Ascending aorta (tissue), 2 donors: ENCODE data around the gene SHQ1. TPM values are rescaled to one million over a fixed set of nuclear protein-coding genes. Genes with fewer than 3 reads are reported as not detected.

ENCODE experiments used
- DNase-seq, 2 donors: peaks; one replicate each; pipeline ENCODE4 v3.0.0-alpha.2; 2019; ENCODE audit warnings: low spot score in 2 of 2
- H3K27ac ChIP-seq, 2 donors: fragments of 200-600 bp; sonication (generic); one replicate each; pipeline ENCODE4 v1.5.1; 2016 to 2017; ENCODE audit warnings: mild to moderate bottlenecking in 1 of 2
- H3K27me3 ChIP-seq: fragments of 200-600 bp; sonication (generic); one replicate; pipeline ENCODE4 v1.5.1; 2017
- H3K36me3 ChIP-seq, 2 donors: fragments of 200-600 bp; sonication (generic); one replicate each; pipeline ENCODE4 v1.5.1; 2016
- H3K4me1 ChIP-seq, 2 donors: fragments of 200-600 bp; sonication (generic); one replicate each; pipeline ENCODE4 v1.5.1; 2016 to 2017; ENCODE audit warnings: mild to moderate bottlenecking in 1 of 2
- H3K4me3 ChIP-seq, 2 donors: fragments of 200-600 bp; sonication (generic); one replicate each; pipeline ENCODE4 v1.5.1; 2016 to 2017; ENCODE audit warnings: mild to moderate bottlenecking in 1 of 2
- H3K9me3 ChIP-seq, 2 donors: fragments of 200-600 bp; sonication (generic); one replicate each; pipeline ENCODE4 v1.5.1; 2016
- intact Hi-C: fragments of 100-400 bp; cut with DNase I; formaldehyde crosslinking; loops from one replicate; pipeline ENCODE4 v1.15.1; 2023
- total RNA-seq: library from RNA; depleted of rRNA; stranded (reverse); fragments of >200 nt; gene quantifications from one replicate; pipeline ENCODE4 v1.1.0, GENCODE V29; 2016
- TF ChIP-seq, protein P1 (sequence below), 3 experiments: fragments of 200-600 bp in 2 of 3; fragments of 450-650 bp in 1 of 3; sonication (generic) in 2 of 3; IDR thresholded peaks; one replicate each; pipeline ENCODE4 v1.5.1; 2016 to 2019; ENCODE audit warnings: antibody characterized with exemption in 3 of 3, mild to moderate bottlenecking in 1 of 3, moderate library complexity in 1 of 3

SHQ1 gene
- total RNA-seq, 1 donor from 2014 or later = 4.2 TPM

DNA sequence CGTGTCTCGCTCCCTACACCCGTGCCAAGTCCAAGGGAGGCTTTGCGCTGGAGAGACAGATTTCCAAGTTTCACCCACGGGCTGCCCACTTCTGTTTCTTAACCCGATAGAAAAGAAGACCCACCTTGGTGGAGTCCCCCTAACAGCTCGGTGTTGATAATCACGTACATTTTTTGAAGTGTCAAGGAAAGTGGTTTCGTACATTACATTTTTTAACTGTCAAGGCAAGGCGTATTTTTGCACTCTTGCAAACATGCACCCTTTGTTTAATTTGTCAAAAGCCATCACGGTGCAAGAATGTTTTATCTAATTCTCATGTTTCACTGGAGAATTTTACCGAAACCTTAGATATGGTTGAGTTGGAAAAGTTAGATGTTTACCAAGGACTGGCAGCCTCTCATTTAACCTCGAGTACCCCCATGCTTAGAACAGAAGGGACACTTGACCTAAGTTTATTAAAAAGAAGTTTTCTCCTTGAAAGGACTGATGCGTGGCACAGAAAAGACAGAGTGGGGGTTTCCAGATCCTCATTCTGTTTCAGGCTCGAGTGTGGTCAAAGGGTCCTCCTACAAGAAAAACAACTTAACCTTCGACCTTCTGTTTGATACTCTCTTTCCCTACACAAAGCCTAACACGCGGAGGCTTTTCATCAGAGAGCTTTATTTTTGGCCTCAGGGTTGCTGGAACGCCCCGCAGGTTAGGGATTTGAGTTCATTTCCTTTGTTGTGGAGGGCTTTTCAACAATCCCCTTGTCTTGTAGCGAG lies 40.5 kb upstream of the SHQ1 start:
- DNase-seq = no peak
- intact Hi-C loops = loop anchor here (1.0 to 2.0 kb wide), 3 partner anchors 20 to 108 kb away; partner anchors contain the start of gene PPP4R2
- Histone ChIP-seq H3K27me3 (no peaks in the 10 kb centered on the region), H3K36me3 (no peaks in the 10 kb centered on the region), H3K4me3 (peak overlapping the region; percentile 54 to 80), H3K27ac (peak overlapping the region; percentile 60 to 89), H3K9me3 (no peaks in the 10 kb centered on the region), H3K4me1 (peaks cover 3 to 6% of the 10 kb centered on the region in 2 donors)
- TF ChIP-seq, protein P1, sequence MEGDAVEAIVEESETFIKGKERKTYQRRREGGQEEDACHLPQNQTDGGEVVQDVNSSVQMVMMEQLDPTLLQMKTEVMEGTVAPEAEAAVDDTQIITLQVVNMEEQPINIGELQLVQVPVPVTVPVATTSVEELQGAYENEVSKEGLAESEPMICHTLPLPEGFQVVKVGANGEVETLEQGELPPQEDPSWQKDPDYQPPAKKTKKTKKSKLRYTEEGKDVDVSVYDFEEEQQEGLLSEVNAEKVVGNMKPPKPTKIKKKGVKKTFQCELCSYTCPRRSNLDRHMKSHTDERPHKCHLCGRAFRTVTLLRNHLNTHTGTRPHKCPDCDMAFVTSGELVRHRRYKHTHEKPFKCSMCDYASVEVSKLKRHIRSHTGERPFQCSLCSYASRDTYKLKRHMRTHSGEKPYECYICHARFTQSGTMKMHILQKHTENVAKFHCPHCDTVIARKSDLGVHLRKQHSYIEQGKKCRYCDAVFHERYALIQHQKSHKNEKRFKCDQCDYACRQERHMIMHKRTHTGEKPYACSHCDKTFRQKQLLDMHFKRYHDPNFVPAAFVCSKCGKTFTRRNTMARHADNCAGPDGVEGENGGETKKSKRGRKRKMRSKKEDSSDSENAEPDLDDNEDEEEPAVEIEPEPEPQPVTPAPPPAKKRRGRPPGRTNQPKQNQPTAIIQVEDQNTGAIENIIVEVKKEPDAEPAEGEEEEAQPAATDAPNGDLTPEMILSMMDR (IDR thresholded peaks at IDR 0.05) = peak in 1 of 3 experiments; percentile 2

- Histone ChIP-seq H3K9me3 (no peaks in the 10 kb centered on the region), H3K36me3 (no peaks in the 10 kb centered on the region), H3K27me3 (no peaks in the 10 kb centered on the region), H3K4me3 (peak within 1 kb of the TSS; percentile 54 to 80), H3K4me1 (peaks cover 3% of the 10 kb centered on the region in 2 donors), H3K27ac (peak within 1 kb of the TSS; percentile 60 to 89)
- peak in 1 of 2 donors; percentile 78 for DNase-seq
- TF ChIP-seq, protein P1 (IDR thresholded peaks at IDR 0.05) = peak in 2 of 3 experiments; percentile 3 to 29
- intact Hi-C loops = loop anchor here (1.0 to 2.0 kb wide), 4 partner anchors 20 to 109 kb away; partner anchors contain the start of genes PPP4R2 and SHQ1
These were observed 39.7 kb upstream of the SHQ1 start, which contains the start of gene GXYLT2 for GRCh38 chr3:72887705-72888545. Gene GXYLT2 (plus strand): TSS chr3:72888046. CDS start chr3:72888234, 188 bp downstream.

GRCh38 chr3:72887343-72887704 lies 39.1 kb upstream of the SHQ1 start:
- intact Hi-C loops = loop anchor here (2.0 kb wide), 1 partner anchor 39 kb away; the partner anchor contains the start of gene SHQ1
- peak overlapping the region; percentile 32 to 52 for H3K27ac ChIP-seq
- TF ChIP-seq, protein P1 (IDR thresholded peaks at IDR 0.05) = no peak
- peak overlapping the region; percentile 51 to 80 for H3K4me3 ChIP-seq
- no peaks in the 10 kb centered on the region for H3K9me3 ChIP-seq
- H3K27me3 ChIP-seq = no peaks in the 10 kb centered on the region
- DNase-seq = no peak
- peaks cover 2 to 3% of the 10 kb centered on the region in 2 donors for H3K4me1 ChIP-seq
- H3K36me3 ChIP-seq = no peaks in the 10 kb centered on the region

GRCh38 chr3:72872183-72872582 lies 23.9 kb upstream of the SHQ1 start:
- intact Hi-C loops = no loop called here
- H3K27me3 ChIP-seq = no peaks in the 10 kb centered on the region
- no peak overlapping the region for H3K27ac ChIP-seq
- no peak overlapping the region for H3K4me3 ChIP-seq
- no peaks in the 10 kb centered on the region for H3K36me3 ChIP-seq
- no peak for DNase-seq
- TF ChIP-seq, protein P1 (IDR thresholded peaks at IDR 0.05) = no peak
- H3K9me3 ChIP-seq = no peaks in the 10 kb centered on the region
- no peaks in the 10 kb centered on the region for H3K4me1 ChIP-seq

GRCh38 chr3:72862314-72863090 lies 14.3 kb upstream of the SHQ1 start:
- no peak overlapping the region for H3K27ac ChIP-seq
- no peaks in the 10 kb centered on the region for H3K36me3 ChIP-seq
- H3K9me3 ChIP-seq = no peaks in the 10 kb centered on the region
- H3K4me1 ChIP-seq = no peaks in the 10 kb centered on the region
- DNase-seq = no peak
- TF ChIP-seq, protein P1 (IDR thresholded peaks at IDR 0.05) = no peak
- H3K27me3 ChIP-seq = no peaks in the 10 kb centered on the region
- intact Hi-C loops = no loop called here
- no peak overlapping the region for H3K4me3 ChIP-seq
